H1 (cell line): ENCODE results near the gene CBX4. TPM values are rescaled to one million over a fixed set of nuclear protein-coding genes. Genes with fewer than 3 reads are reported as not detected.

Source experiments
- RAD21 ChIP-seq, 2 experiments: IDR thresholded peaks in 1 of 2; conservative IDR thresholded peaks in 1 of 2; 2 replicates each; pipeline ENCODE4 v1.6.1; 2011; ENCODE audit warnings: low read depth in 2 of 2, low read length in 2 of 2, improper control_type of control experiment in 1 of 2, inconsistent platforms in 1 of 2, mild to moderate bottlenecking in 1 of 2, moderate library complexity in 1 of 2
- SP4 ChIP-seq: IDR thresholded peaks from 2 replicates; pipeline ENCODE4 v1.6.1; 2012; ENCODE audit warnings: low read length, inconsistent platforms
- SUZ12 ChIP-seq: fragments of 200-600 bp; sonication (generic); IDR thresholded peaks from 2 replicates; pipeline ENCODE4 v1.6.1; 2012; ENCODE audit warnings: mild to moderate bottlenecking, inconsistent platforms, low read length, moderate library complexity, mixed read lengths
- polyA plus RNA-seq, 7 experiments: library from polyadenylated mRNA; depleted of rRNA in 3 of 7; stranded (reverse) in 5 of 7; unstranded in 2 of 7; fragments of >200 nt in 5 of 7; fragments of 200-250 nt in 2 of 7; gene quantifications; 1 replicate in 5 of 7; 2 replicates in 1 of 7; 4 replicates in 1 of 7; pipeline versions ENCODE4 v1.2.1 to v1.2.3, GENCODE V29; 2011 to 2013; ENCODE audit warnings: missing spikeins in 2 of 7, mixed read lengths in 2 of 7
- total RNA-seq: library from RNA; stranded (reverse); fragmentation: NEBNext Ultra II Directional; extraction: Animal tissue kit (Norgen Biotek cat#: 25700); gene quantifications from 2 replicates; pipeline ENCODE4 v1.2.1, GENCODE V29; 2021
- TF ChIP-seq, protein P1 (sequence below): fragments of 300-600 bp; sonication (generic); IDR thresholded peaks from 2 replicates; pipeline ENCODE4 v1.7.1; 2012; ENCODE audit warnings: low read length, moderate library complexity, mild to moderate bottlenecking, inconsistent platforms; ENCODE audit not compliant: insufficient replicate concordance
- TF ChIP-seq, protein P2 (sequence below), 3 experiments: IDR thresholded peaks; 1 replicate in 2 of 3; 2 replicates in 1 of 3; pipeline versions ENCODE4 v1.5.1 to v1.6.1; 2011; ENCODE audit warnings: low read length in 3 of 3, mild to moderate bottlenecking in 3 of 3, inconsistent platforms in 2 of 3, low read depth in 1 of 3, moderate library complexity in 1 of 3; ENCODE audit not compliant: insufficient read depth in 1 of 3; ENCODE audit errors: control extremely low read depth in 1 of 3

The CBX4 gene
- total and polyA plus RNA-seq, 2 of the 8 experiments (the other 6 are each of a cell fraction or from before 2014, with no cell fraction given) = 1.8 to 4.0 TPM

DNA sequence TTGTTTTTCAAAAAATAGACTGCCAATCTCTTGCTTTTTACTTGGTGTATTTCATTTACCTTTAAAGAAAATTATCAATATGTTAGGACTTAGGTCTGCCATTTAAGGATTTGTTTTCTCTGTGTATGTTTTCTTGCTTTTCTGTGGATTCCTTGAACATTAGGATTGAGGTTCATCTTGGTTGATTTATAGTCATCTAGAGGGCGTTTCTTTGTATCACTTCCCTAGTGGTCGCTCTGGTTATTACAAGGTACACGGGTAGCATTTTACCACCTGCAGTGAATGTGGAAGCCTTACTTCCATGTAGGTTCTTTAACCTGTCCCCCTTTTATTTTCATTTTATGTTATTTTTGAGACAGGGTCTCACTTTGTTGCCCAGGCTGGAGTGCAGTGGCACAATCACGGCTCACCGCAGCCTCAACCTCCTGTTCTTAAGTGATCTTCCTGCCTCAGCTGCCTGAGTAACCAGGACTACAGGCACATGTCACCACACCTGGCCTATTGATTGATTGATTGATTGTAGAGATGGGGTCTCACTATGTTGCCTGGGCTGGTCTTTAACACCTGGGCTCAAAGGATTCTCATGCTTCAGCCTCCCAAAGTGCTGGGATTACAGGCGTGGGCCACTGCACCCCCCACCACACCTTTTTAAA is 35.2 kb upstream of the CBX4 start (continued):
- TF ChIP-seq, protein P1, sequence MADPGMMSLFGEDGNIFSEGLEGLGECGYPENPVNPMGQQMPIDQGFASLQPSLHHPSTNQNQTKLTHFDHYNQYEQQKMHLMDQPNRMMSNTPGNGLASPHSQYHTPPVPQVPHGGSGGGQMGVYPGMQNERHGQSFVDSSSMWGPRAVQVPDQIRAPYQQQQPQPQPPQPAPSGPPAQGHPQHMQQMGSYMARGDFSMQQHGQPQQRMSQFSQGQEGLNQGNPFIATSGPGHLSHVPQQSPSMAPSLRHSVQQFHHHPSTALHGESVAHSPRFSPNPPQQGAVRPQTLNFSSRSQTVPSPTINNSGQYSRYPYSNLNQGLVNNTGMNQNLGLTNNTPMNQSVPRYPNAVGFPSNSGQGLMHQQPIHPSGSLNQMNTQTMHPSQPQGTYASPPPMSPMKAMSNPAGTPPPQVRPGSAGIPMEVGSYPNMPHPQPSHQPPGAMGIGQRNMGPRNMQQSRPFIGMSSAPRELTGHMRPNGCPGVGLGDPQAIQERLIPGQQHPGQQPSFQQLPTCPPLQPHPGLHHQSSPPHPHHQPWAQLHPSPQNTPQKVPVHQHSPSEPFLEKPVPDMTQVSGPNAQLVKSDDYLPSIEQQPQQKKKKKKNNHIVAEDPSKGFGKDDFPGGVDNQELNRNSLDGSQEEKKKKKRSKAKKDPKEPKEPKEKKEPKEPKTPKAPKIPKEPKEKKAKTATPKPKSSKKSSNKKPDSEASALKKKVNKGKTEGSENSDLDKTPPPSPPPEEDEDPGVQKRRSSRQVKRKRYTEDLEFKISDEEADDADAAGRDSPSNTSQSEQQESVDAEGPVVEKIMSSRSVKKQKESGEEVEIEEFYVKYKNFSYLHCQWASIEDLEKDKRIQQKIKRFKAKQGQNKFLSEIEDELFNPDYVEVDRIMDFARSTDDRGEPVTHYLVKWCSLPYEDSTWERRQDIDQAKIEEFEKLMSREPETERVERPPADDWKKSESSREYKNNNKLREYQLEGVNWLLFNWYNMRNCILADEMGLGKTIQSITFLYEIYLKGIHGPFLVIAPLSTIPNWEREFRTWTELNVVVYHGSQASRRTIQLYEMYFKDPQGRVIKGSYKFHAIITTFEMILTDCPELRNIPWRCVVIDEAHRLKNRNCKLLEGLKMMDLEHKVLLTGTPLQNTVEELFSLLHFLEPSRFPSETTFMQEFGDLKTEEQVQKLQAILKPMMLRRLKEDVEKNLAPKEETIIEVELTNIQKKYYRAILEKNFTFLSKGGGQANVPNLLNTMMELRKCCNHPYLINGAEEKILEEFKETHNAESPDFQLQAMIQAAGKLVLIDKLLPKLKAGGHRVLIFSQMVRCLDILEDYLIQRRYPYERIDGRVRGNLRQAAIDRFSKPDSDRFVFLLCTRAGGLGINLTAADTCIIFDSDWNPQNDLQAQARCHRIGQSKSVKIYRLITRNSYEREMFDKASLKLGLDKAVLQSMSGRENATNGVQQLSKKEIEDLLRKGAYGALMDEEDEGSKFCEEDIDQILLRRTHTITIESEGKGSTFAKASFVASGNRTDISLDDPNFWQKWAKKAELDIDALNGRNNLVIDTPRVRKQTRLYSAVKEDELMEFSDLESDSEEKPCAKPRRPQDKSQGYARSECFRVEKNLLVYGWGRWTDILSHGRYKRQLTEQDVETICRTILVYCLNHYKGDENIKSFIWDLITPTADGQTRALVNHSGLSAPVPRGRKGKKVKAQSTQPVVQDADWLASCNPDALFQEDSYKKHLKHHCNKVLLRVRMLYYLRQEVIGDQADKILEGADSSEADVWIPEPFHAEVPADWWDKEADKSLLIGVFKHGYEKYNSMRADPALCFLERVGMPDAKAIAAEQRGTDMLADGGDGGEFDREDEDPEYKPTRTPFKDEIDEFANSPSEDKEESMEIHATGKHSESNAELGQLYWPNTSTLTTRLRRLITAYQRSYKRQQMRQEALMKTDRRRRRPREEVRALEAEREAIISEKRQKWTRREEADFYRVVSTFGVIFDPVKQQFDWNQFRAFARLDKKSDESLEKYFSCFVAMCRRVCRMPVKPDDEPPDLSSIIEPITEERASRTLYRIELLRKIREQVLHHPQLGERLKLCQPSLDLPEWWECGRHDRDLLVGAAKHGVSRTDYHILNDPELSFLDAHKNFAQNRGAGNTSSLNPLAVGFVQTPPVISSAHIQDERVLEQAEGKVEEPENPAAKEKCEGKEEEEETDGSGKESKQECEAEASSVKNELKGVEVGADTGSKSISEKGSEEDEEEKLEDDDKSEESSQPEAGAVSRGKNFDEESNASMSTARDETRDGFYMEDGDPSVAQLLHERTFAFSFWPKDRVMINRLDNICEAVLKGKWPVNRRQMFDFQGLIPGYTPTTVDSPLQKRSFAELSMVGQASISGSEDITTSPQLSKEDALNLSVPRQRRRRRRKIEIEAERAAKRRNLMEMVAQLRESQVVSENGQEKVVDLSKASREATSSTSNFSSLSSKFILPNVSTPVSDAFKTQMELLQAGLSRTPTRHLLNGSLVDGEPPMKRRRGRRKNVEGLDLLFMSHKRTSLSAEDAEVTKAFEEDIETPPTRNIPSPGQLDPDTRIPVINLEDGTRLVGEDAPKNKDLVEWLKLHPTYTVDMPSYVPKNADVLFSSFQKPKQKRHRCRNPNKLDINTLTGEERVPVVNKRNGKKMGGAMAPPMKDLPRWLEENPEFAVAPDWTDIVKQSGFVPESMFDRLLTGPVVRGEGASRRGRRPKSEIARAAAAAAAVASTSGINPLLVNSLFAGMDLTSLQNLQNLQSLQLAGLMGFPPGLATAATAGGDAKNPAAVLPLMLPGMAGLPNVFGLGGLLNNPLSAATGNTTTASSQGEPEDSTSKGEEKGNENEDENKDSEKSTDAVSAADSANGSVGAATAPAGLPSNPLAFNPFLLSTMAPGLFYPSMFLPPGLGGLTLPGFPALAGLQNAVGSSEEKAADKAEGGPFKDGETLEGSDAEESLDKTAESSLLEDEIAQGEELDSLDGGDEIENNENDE = no peak
- TF ChIP-seq, protein P2, sequence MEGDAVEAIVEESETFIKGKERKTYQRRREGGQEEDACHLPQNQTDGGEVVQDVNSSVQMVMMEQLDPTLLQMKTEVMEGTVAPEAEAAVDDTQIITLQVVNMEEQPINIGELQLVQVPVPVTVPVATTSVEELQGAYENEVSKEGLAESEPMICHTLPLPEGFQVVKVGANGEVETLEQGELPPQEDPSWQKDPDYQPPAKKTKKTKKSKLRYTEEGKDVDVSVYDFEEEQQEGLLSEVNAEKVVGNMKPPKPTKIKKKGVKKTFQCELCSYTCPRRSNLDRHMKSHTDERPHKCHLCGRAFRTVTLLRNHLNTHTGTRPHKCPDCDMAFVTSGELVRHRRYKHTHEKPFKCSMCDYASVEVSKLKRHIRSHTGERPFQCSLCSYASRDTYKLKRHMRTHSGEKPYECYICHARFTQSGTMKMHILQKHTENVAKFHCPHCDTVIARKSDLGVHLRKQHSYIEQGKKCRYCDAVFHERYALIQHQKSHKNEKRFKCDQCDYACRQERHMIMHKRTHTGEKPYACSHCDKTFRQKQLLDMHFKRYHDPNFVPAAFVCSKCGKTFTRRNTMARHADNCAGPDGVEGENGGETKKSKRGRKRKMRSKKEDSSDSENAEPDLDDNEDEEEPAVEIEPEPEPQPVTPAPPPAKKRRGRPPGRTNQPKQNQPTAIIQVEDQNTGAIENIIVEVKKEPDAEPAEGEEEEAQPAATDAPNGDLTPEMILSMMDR (IDR thresholded peaks at IDR 0.05; ENCODE audit: control extremely low read depth in 1 of 3, insufficient read depth in 1 of 3, low read depth in 1 of 3, low read length in 3 of 3) = peak in 2 of 3 experiments; percentile 49 to 60; a peak in 2 of 4 replicates
- TF ChIP-seq SUZ12 (no peak), RAD21 (IDR thresholded peaks at IDR 0.05 in 1 of 2, conservative IDR thresholded peaks at IDR 0.05 in 1 of 2; ENCODE audit: low read depth in 2 of 2, low read length in 2 of 2) (0 out of 4 replicates have a peak, but pooled peaks of 1 of the 2 experiments have one; percentile 10), SP4 (no peak)
